ENCODE results near the gene USP10.

The USP10 gene

GRCh38 chr16:84778720-84779119 is 78.9 kb downstream of the USP10 start:
- no peak for DNase-seq

GRCh38 chr16:84780063-84780462 is 80.3 kb downstream of the USP10 start:
- no peak for DNase-seq

GRCh38 chr16:84780544-84781376 is 81.0 kb downstream of the USP10 start:
- no peak for DNase-seq

- no peak for DNase-seq
Measured at GRCh38 chr16:84782846-84783245, 83.0 kb downstream of the USP10 start.

GRCh38 chr16:84785843-84786581 is 86.2 kb downstream of the USP10 start:
- DNase-seq: peak; percentile 69

DNA sequence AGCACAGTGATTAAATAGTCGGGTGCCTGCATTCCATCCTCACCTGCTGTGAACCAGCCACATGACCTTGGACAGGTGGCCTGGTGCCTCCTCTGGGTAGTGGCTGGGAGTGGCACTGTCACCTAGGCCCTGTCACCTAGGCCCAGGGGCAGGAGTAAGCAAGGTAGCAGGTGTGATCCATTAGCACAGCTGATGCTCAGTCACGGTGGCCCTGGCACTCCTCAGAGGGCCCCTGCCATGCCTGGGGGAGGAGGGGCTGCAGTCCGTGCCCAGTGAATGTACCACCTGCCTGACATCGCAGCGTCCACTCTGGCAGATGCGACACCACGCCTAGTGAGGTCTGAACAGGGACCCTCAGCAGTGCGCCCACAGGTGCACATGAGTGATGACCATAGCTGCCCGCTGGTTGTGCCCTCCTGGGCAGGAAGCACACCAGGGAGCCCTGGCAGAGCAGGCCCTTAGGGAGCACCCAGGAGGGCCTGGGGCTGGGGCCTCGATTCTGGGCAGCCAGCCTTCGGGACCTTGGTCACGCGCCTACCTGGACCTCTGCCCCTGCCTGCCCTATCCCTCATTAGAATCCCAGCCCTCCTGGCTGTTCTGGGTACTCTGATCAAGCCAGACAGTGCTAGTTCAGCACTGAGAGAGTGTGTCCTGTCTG is 86.9 kb downstream of the USP10 start:
- peak; percentile 14 for DNase-seq

GRCh38 chr16:84787263-84787622 is 87.4 kb downstream of the USP10 start:
- no peak for DNase-seq

DNA sequence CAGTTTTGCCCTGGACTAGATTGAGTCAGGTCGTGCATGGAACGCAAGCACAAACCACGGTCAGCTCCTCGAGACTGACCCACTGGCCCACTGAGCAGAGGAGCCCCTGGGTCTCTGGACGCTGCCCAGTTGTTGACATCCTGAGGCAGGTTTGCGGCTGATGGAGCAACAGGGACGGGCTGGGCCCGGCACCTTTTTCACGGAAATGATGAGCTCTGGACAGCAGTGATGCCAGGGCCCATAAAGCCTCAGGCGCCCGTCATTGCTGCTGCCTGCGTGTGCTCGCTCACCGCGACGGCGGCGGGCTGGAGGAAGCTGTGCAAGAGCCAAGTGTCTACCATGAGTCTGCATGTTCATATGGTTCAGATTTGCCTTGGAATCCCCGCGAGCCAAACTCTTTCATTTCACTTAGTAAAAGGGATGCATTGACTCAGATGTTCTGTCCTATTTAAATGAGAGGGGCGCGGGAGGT is 89.2 kb downstream of the USP10 start:
- DNase-seq: no peak

GRCh38 chr16:84789431-84789830 is 89.6 kb downstream of the USP10 start:
- DNase-seq: no peak

DNA sequence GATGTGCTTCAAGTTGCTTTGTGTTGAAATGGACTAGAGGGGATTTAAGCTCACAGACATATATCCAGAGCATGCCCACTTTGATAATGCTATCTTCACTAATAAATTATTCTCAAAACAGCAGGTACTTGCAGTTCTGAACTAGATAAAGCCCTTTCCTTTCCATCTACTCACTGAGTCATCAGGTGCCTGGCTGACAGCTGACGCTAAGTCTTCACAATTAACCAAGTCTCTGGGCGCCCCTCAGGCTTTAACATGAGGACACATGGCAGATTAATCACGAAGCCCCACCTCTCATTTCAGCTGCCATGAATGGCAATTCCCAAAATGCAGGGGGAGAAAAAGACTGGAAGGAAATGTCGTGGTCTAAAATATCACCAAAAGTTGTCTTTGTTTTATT is 90.5 kb downstream of the USP10 start:
- DNase-seq: no peak

GRCh38 chr16:84791088-84791487 is 91.3 kb downstream of the USP10 start:
- no peak for DNase-seq

GRCh38 chr16:84791501-84791900 is 91.7 kb downstream of the USP10 start:
- no peak for DNase-seq

DNA sequence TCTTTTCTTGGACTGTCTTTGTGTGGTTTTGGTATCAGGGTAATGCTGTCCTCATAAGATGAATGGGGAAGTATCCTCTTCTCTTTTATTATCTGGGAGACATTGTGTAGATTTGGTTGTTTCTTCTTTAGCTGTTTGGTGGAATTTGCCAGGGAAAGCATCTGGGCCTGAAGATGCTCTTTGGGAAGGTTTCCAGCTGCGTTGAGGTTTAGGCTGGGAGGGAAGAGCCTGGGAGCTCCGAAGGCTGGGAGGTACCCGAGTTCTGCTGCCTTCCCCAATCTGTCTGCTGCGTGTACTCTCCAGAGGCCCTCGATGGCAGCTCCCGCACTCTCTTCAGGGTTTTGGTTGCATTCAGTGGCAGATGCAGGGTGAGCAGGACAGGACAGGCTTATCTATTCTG is 94.4 kb downstream of the USP10 start:
- no peak for DNase-seq

- DNase-seq: no peak
Measured at GRCh38 chr16:84794626-84795025, 94.8 kb downstream of the USP10 start.

- DNase-seq: no peak
Measured at GRCh38 chr16:84795329-84796053, 95.7 kb downstream of the USP10 start.

DNA sequence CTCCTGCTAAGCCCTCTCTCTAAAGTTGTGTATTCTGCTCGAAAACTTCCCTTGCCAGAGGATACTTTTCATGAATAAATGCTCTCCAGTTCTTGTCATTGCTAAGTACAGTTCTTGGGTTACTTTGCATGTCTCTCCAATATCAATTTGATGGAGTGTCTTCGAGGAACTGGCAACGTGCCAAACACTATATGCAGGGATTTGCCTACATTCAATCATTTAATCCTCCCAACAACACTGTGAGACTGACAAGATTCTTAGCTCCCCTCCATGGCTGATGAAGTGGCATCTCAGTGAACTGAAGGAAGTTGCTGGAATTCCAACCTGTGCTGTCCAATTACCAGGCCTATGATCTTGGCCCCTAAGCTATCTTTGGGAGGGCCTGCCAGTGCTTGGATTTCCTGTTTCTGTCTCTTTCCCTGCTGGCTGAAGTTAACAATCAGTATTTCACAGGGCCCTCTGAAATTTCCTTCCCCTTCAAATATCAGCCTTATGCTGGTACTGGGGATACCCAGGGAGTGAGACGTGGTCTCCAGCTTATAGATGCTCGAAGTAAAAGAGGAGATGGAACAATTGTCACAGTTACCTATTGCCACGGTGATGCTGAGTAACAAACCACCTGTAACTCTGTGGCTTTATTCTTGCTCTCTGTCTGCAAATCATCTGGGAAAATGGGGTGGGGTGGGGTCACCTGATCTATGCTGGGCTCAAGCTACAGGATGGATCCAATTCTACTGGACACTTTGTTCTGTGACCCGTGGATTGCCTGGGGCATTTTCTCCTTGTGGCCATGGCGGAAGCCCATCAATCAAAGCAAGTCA is 100.6 kb downstream of the USP10 start:
- DNase-seq: no peak

GRCh38 chr16:84803146-84803545 is 103.3 kb downstream of the USP10 start:
- DNase-seq: no peak

- DNase-seq: no peak
Measured at GRCh38 chr16:84804326-84804725, 104.5 kb downstream of the USP10 start.

DNA sequence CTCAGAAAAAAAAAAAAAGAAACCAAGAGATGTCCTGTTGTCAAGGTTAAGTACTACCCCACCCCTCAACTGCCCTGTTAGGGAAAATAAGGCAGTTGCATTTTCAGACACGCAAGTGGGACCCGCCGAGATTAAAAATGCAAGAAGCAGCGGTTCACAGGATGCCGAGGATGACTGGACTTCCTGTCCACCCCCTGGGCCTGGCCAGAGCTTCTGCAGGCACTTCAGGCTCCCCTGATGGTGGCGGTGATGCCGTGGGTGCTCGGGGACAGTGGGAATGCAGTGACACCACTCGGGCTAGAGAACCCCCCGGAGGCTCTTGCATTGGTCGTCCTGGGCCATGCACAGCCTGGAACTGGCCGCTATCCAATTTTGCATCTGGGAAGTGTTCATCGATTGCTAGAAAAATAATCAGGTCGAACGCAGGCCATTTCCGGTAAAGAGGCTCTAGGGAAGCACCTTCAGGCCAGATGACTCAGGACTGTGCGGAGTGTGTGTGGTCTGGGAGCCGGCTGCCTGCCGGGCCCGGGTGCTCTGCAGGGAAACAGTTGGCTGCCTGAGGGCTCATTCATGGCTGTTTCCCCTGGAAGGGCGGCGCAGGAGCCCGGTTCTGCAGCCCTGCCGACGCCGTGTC is 106.6 kb downstream of the USP10 start:
- no peak for DNase-seq

DNA sequence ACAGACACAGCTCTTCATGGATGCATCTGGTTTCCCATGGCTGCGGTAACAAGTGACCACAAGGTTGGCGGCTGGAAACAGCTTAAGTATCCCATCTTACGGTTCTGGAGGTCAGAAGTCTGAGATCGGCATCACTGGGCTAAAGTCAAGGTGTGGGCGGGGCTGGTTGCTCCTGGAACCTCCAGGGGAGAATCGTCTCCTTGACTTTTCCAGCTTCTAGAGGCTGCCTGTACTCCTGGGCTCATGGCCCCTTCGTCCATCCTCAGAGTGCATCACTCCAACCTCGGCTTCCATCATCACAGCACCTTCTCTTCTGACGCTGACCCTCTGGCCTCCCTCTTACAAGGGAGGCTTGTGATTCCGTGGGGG is 107.1 kb downstream of the USP10 start:
- no peak for DNase-seq

DNA sequence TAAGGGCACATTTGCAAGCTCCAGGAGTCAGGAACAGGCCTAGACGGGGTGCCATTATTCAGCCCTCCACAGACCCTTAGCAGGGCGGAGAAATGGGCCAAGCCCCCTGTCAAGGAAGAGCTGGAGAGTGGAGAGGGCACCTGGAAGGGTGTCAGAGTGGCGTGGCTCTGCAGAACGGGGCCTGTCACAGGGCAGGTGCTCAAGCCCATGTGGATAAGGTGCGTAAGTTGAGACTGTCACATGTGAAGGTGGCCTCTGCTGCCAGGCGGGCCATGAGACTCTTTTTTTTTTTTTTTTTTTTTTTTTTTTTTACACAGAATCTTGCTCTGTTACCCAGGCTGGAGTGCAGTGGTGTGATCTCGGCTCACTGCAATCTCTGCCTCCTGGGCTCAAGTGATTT is 108.0 kb downstream of the USP10 start:
- no peak for DNase-seq

- DNase-seq: no peak
Measured at GRCh38 chr16:84808826-84809225, 109.0 kb downstream of the USP10 start.
